ENCODE data around the gene HOXC9. TPM values are rescaled to one million over a fixed set of nuclear protein-coding genes. Genes with fewer than 3 reads are reported as not detected.

Gene HOXC9
- total RNA-seq, 1 donor from 2014 or later: not detected

GRCh38 chr12:54032627-54033100, 32.7 kb downstream of the HOXC9 start, which contains the start of gene HOXC5:
Gene HOXC5, plus strand, starts transcription at chr12:54033050. Its CDS starts 73 bp downstream, at chr12:54033123.
- Histone ChIP-seq H3K27ac (replicated peaks) (no peak within 1 kb of the TSS), H3K27me3 (ENCODE audit: low read depth) (peaks cover 100% of the 10 kb centered on the region), H3K9me3 (replicated peaks) (peaks cover 4% of the 10 kb centered on the region), H3K4me3 (peak within 1 kb of the TSS; percentile 50), H3K4me1 (peaks cover 38% of the 10 kb centered on the region), H3K36me3 (no peaks in the 10 kb centered on the region)
- DNase-seq: peak; percentile 51
- TF ChIP-seq CTCF (IDR thresholded peaks at IDR 0.05; ENCODE audit: borderline replicate concordance): peak; percentile 79
- intact Hi-C loops (cut with micrococcal nuclease): no loop called here

- Histone ChIP-seq H3K9me3 (replicated peaks) (peaks cover 4% of the 10 kb centered on the region), H3K27me3 (ENCODE audit: low read depth) (peaks cover 100% of the 10 kb centered on the region), H3K4me3 (peak overlapping the region; percentile 50), H3K27ac (replicated peaks) (no peak overlapping the region), H3K36me3 (no peaks in the 10 kb centered on the region), H3K4me1 (peaks cover 37% of the 10 kb centered on the region)
- no peak for DNase-seq
- no peak for TF ChIP-seq CTCF (IDR thresholded peaks at IDR 0.05; ENCODE audit: borderline replicate concordance)
- intact Hi-C loops (cut with micrococcal nuclease): no loop called here
These were observed 33.4 kb downstream of the HOXC9 start for GRCh38 chr12:54033106-54033979.

- no peak for DNase-seq
- intact Hi-C loops (cut with micrococcal nuclease): no loop called here
- H3K27ac ChIP-seq (replicated peaks): no peak overlapping the region
- TF ChIP-seq CTCF (IDR thresholded peaks at IDR 0.05; ENCODE audit: borderline replicate concordance): no peak
- peaks cover 4% of the 10 kb centered on the region for H3K9me3 ChIP-seq (replicated peaks)
- H3K4me1 ChIP-seq: peaks cover 34% of the 10 kb centered on the region
- H3K36me3 ChIP-seq: no peaks in the 10 kb centered on the region
- H3K27me3 ChIP-seq (ENCODE audit: low read depth): peaks cover 100% of the 10 kb centered on the region
- H3K4me3 ChIP-seq: peak overlapping the region; percentile 50
These were observed 34.2 kb downstream of the HOXC9 start for GRCh38 chr12:54033980-54034784.

- no peak for TF ChIP-seq CTCF (IDR thresholded peaks at IDR 0.05; ENCODE audit: borderline replicate concordance)
- intact Hi-C loops (cut with micrococcal nuclease): no loop called here
- no peak overlapping the region for H3K4me3 ChIP-seq
- no peaks in the 10 kb centered on the region for H3K36me3 ChIP-seq
- H3K9me3 ChIP-seq (replicated peaks): peaks cover 4% of the 10 kb centered on the region
- no peak overlapping the region for H3K27ac ChIP-seq (replicated peaks)
- peaks cover 100% of the 10 kb centered on the region for H3K27me3 ChIP-seq (ENCODE audit: low read depth)
- DNase-seq: no peak
- H3K4me1 ChIP-seq: peaks cover 28% of the 10 kb centered on the region
These were observed 34.9 kb downstream of the HOXC9 start for GRCh38 chr12:54034785-54035310.

GRCh38 chr12:54035568-54036264, 35.8 kb downstream of the HOXC9 start:
- Histone ChIP-seq H3K27me3 (ENCODE audit: low read depth) (peaks cover 100% of the 10 kb centered on the region), H3K27ac (replicated peaks) (no peak overlapping the region), H3K36me3 (no peaks in the 10 kb centered on the region), H3K4me1 (peaks cover 25% of the 10 kb centered on the region), H3K9me3 (replicated peaks) (peaks cover 4% of the 10 kb centered on the region), H3K4me3 (no peak overlapping the region)
- intact Hi-C loops (cut with micrococcal nuclease): no loop called here
- no peak for DNase-seq
- no peak for TF ChIP-seq CTCF (IDR thresholded peaks at IDR 0.05; ENCODE audit: borderline replicate concordance)
